Naive thymus-derived CD4-positive, alpha-beta T cell (primary cell): ENCODE results near the gene AK8. TPM values are rescaled to one million over a fixed set of nuclear protein-coding genes. Genes with fewer than 3 reads are reported as not detected.

Experiments
- ATAC-seq: fragments of 150-1000 bp; cut with Tn5 transposase; 2 replicates; pipeline ENCODE4 v1.10.0; 2021; ENCODE audit warnings: mild to moderate bottlenecking, moderate library complexity
- CTCF ChIA-PET: fragments of 350-600 bp; sonication (Branson Sonifier 250); formaldehyde crosslinking; loops from one replicate; lab custom pipeline; 2021; ENCODE audit warnings: antibody characterized with exemption; lab: Charles Lee
- POLR2A ChIA-PET: fragments of 350-600 bp; sonication (Branson Sonifier 250); formaldehyde crosslinking; loops from one replicate; lab custom pipeline; 2021; ENCODE audit warnings: antibody characterized with exemption, inconsistent platforms; lab: Charles Lee
- DNase-seq, 9 donors: peaks; one replicate each; pipeline versions ENCODE4 v3.0.0 to v3.0.0-alpha.2; 2020 to 2022; ENCODE audit warnings: mixed read lengths in 1 of 9
- H3K27ac ChIP-seq: one replicate; pipeline ENCODE4 v1.7.0; 2013; ENCODE audit warnings: mild to moderate bottlenecking, low read depth, low read length, moderate library complexity
- H3K27me3 ChIP-seq, 2 donors: one replicate each; pipeline ENCODE4 v1.7.0; 2013; ENCODE audit warnings: low read length in 2 of 2, mild to moderate bottlenecking in 2 of 2, moderate library complexity in 2 of 2; ENCODE audit not compliant: control insufficient read depth in 2 of 2, insufficient read depth in 2 of 2
- H3K36me3 ChIP-seq, 3 experiments: 1 replicate in 2 of 3; 2 replicates in 1 of 3; pipeline ENCODE4 v1.7.0; 2013; ENCODE audit warnings: low read length in 3 of 3, mild to moderate bottlenecking in 3 of 3, moderate library complexity in 1 of 3; ENCODE audit not compliant: insufficient read depth in 3 of 3, control insufficient read depth in 2 of 3
- H3K4me1 ChIP-seq, 2 donors: one replicate each; pipeline ENCODE4 v1.7.0; 2013; ENCODE audit warnings: low read length in 2 of 2, mild to moderate bottlenecking in 2 of 2, moderate library complexity in 1 of 2; ENCODE audit not compliant: control insufficient read depth in 2 of 2, insufficient read depth in 2 of 2
- H3K4me3 ChIP-seq: 2 replicates; pipeline ENCODE4 v1.7.0; 2013; ENCODE audit warnings: mild to moderate bottlenecking, low read length
- H3K9me3 ChIP-seq, 3 experiments: 1 replicate in 2 of 3; 2 replicates in 1 of 3; pipeline ENCODE4 v1.7.0; 2013; ENCODE audit warnings: low read length in 3 of 3; ENCODE audit not compliant: control insufficient read depth in 2 of 3
- H3K27ac Mint-ChIP-seq, 9 donors: one replicate each; pipeline ENCODE4 v1.8.0; 2020 to 2022; ENCODE audit warnings: mixed read lengths in 9 of 9, mild to moderate bottlenecking in 8 of 9, moderate library complexity in 5 of 9, inconsistent platforms in 2 of 9
- H3K27me3 Mint-ChIP-seq, 5 donors: one replicate each; pipeline ENCODE4 v1.8.0; 2021 to 2022; ENCODE audit warnings: mixed read lengths in 5 of 5, mild to moderate bottlenecking in 1 of 5
- H3K36me3 Mint-ChIP-seq, 5 donors: one replicate each; pipeline ENCODE4 v1.8.0; 2020 to 2022; ENCODE audit warnings: mixed read lengths in 5 of 5, mild to moderate bottlenecking in 3 of 5, inconsistent platforms in 1 of 5
- H3K4me1 Mint-ChIP-seq, 7 donors: one replicate each; pipeline ENCODE4 v1.8.0; 2020 to 2022; ENCODE audit warnings: mixed read lengths in 7 of 7, mild to moderate bottlenecking in 3 of 7, inconsistent platforms in 1 of 7
- H3K4me3 Mint-ChIP-seq, 10 donors: one replicate each; pipeline ENCODE4 v1.8.0; 2020 to 2022; ENCODE audit warnings: mild to moderate bottlenecking in 10 of 10, mixed read lengths in 10 of 10, moderate library complexity in 6 of 10, inconsistent platforms in 2 of 10
- H3K9me3 Mint-ChIP-seq, 11 donors: one replicate each; pipeline ENCODE4 v1.8.0; 2020 to 2022; ENCODE audit warnings: mixed read lengths in 11 of 11, mild to moderate bottlenecking in 4 of 11, inconsistent platforms in 1 of 11, moderate library complexity in 1 of 11
- intact Hi-C, 2 donors: fragments of 100-400 bp; cut with micrococcal nuclease; formaldehyde crosslinking; loops; one replicate each; pipeline ENCODE4 v1.15.1; 2023
- polyA plus RNA-seq, 2 donors: library from polyadenylated mRNA; unstranded; fragments of 300-500 nt; fragmentation: Illumina TruSeq; gene quantifications; one replicate each; pipeline ENCODE4 v1.2.3, GENCODE V29; 2021
- total RNA-seq, 6 experiments: library from RNA in 5 of 6; stranded (reverse) in 5 of 6; gene quantifications; 1 replicate in 5 of 6; 2 replicates in 1 of 6; pipeline ENCODE4 v1.2.3 and lab custom pipeline; 2021 to 2026

The AK8 gene
- total RNA-seq = under 1 TPM in 2 of 5 experiments, not detected in 3; 0.10 to 0.20 TPM
- under 1 TPM in 1 of 2 donors, not detected in 1; 0.12 TPM for polyA plus RNA-seq
- total RNA-seq (lab: John Stamatoyannopoulos, UW) = not detected

- ATAC-seq (peak; percentile 91), DNase-seq (peak; percentile 69 to 88 (median 80))
- intact Hi-C loops = loop anchor here (1.0 to 2.0 kb wide), 5 partner anchors 24 to 472 kb away; partner anchors contain the start of genes TSC1 (in 2 of the 2), GTF3C4 (in 1 of the 2) and TTF1 (in 1 of the 2)
- Mint-ChIP-seq H3K9me3 (no peaks in the 10 kb centered on the region), H3K27ac (peak within 1 kb of the TSS; percentile 71 to 89 (median 85)), H3K4me1 (peaks cover 5 to 30% (median 7%) of the 10 kb centered on the region in 7 donors), H3K27me3 (peaks cover 0 to 12% (median 0%) of the 10 kb centered on the region in 5 donors), H3K4me3 (peak within 1 kb of the TSS; percentile 73 to 93 (median 81)), H3K36me3 (no peaks in the 10 kb centered on the region)
- CTCF ChIA-PET = interaction anchor here (1.1 kb wide), 1 partner anchor 144 kb away, joined by 3 read pairs; no protein-coding TSS in a partner anchor
- Histone ChIP-seq H3K9me3 (no peaks in the 10 kb centered on the region), H3K27ac (peak within 1 kb of the TSS; percentile 74), H3K4me3 (peak within 1 kb of the TSS; percentile 98), H3K4me1 (peaks cover 0 to 6% of the 10 kb centered on the region in 2 donors), H3K27me3 (no peaks in the 10 kb centered on the region), H3K36me3 (no peaks in the 10 kb centered on the region)
- POLR2A ChIA-PET = interaction anchor here (0.9 to 2.5 kb wide), 3 partner anchors 29 to 224 kb away, joined by 3 to 9 read pairs (median 3); partner anchors contain the start of genes DDX31 and GTF3C4
Observed at GRCh38 chr9:132877824-132878694, at the start of gene AK8. TSS of gene AK8 (minus strand) at chr9:132878284. CDS start at chr9:132878255, 29 bp downstream.

- Mint-ChIP-seq H3K27ac (no peak overlapping the region), H3K9me3 (no peaks in the 10 kb centered on the region), H3K4me1 (peaks cover 0 to 9% (median 2%) of the 10 kb centered on the region in 7 donors), H3K36me3 (peaks cover 13 to 60% (median 30%) of the 10 kb centered on the region in 5 donors), H3K27me3 (no peaks in the 10 kb centered on the region), H3K4me3 (no peak overlapping the region)
- intact Hi-C loops = no loop called here
- Histone ChIP-seq H3K4me3 (no peak overlapping the region), H3K4me1 (no peaks in the 10 kb centered on the region), H3K27ac (no peak overlapping the region), H3K9me3 (no peaks in the 10 kb centered on the region), H3K36me3 (peaks cover 17 to 74% (median 25%) of the 10 kb centered on the region in 3 experiments), H3K27me3 (no peaks in the 10 kb centered on the region)
- DNase-seq = no peak
- POLR2A ChIA-PET = interaction anchor here (0.6 kb wide), 1 partner anchor 258 kb away, joined by 3 read pairs; the partner anchor contains the start of gene DDX31
- ATAC-seq = no peak
- CTCF ChIA-PET = interaction anchor here (0.8 kb wide), 1 partner anchor 27 kb away, joined by 4 read pairs; no protein-coding TSS in a partner anchor
Observed at GRCh38 chr9:132927704-132928103, 49.6 kb upstream of the AK8 start.

GRCh38 chr9:132923346-132923902, 45.3 kb upstream of the AK8 start:
- DNase-seq (no peak), ATAC-seq (no peak)
- Mint-ChIP-seq H3K27me3 (no peaks in the 10 kb centered on the region), H3K4me3 (no peak overlapping the region), H3K9me3 (no peaks in the 10 kb centered on the region), H3K27ac (no peak overlapping the region), H3K36me3 (peaks cover 32 to 71% (median 55%) of the 10 kb centered on the region in 5 donors), H3K4me1 (no peaks in the 10 kb centered on the region)
- H3K36me3 ChIP-seq = peaks cover 37 to 93% (median 42%) of the 10 kb centered on the region in 3 experiments
- no peak overlapping the region for H3K27ac ChIP-seq
- intact Hi-C loops = no loop called here
- H3K27me3 ChIP-seq = no peaks in the 10 kb centered on the region
- POLR2A ChIA-PET = no interaction called here
- no peaks in the 10 kb centered on the region for H3K9me3 ChIP-seq
- no peaks in the 10 kb centered on the region for H3K4me1 ChIP-seq
- CTCF ChIA-PET = no interaction called here
- no peak overlapping the region for H3K4me3 ChIP-seq

- ATAC-seq (no peak), DNase-seq (no peak)
- ChIA-PET CTCF (interaction anchor here (0.8 kb wide), 1 partner anchor 116 kb away, joined by 3 read pairs; no protein-coding TSS in a partner anchor), POLR2A (no interaction called here)
- Mint-ChIP-seq H3K27ac (no peak overlapping the region), H3K27me3 (no peaks in the 10 kb centered on the region), H3K4me3 (no peak overlapping the region), H3K36me3 (peaks cover 35 to 76% (median 66%) of the 10 kb centered on the region in 5 donors), H3K4me1 (no peaks in the 10 kb centered on the region), H3K9me3 (no peaks in the 10 kb centered on the region)
- Histone ChIP-seq H3K36me3 (peaks cover 33 to 83% (median 34%) of the 10 kb centered on the region in 3 experiments), H3K9me3 (no peaks in the 10 kb centered on the region), H3K27ac (no peak overlapping the region), H3K4me1 (no peaks in the 10 kb centered on the region), H3K4me3 (no peak overlapping the region), H3K27me3 (no peaks in the 10 kb centered on the region)
- intact Hi-C loops = no loop called here
Observed at GRCh38 chr9:132919614-132920268, 41.7 kb upstream of the AK8 start.

- ChIA-PET CTCF (interaction anchor here (0.7 kb wide), 1 partner anchor 653 kb away, joined by 4 read pairs; no protein-coding TSS in a partner anchor), POLR2A (interaction anchor here (0.6 kb wide), 1 partner anchor 28 kb away, joined by 5 read pairs; no protein-coding TSS in a partner anchor)
- H3K27me3 ChIP-seq = no peaks in the 10 kb centered on the region
- Mint-ChIP-seq H3K27me3 (no peaks in the 10 kb centered on the region), H3K4me3 (no peak overlapping the region), H3K27ac (no peak overlapping the region), H3K9me3 (no peaks in the 10 kb centered on the region), H3K36me3 (peaks cover 33 to 69% (median 54%) of the 10 kb centered on the region in 5 donors), H3K4me1 (peaks cover 0 to 2% (median 0%) of the 10 kb centered on the region in 7 donors)
- no peaks in the 10 kb centered on the region for H3K9me3 ChIP-seq
- no peak for ATAC-seq
- no peak overlapping the region for H3K27ac ChIP-seq
- DNase-seq = no peak
- intact Hi-C loops = no loop called here
- no peak overlapping the region for H3K4me3 ChIP-seq
- H3K4me1 ChIP-seq = no peaks in the 10 kb centered on the region
- H3K36me3 ChIP-seq = peaks cover 1 to 60% (median 16%) of the 10 kb centered on the region in 3 experiments
Observed at GRCh38 chr9:132914924-132915323, 36.8 kb upstream of the AK8 start.

- no peaks in the 10 kb centered on the region for H3K27me3 ChIP-seq
- H3K4me3 ChIP-seq = no peak overlapping the region
- intact Hi-C loops = no loop called here
- H3K4me1 Mint-ChIP-seq = peaks cover 0 to 15% (median 14%) of the 10 kb centered on the region in 7 donors
- no peaks in the 10 kb centered on the region for H3K9me3 ChIP-seq
- POLR2A ChIA-PET = no interaction called here
- no peak for DNase-seq
- CTCF ChIA-PET = no interaction called here
- H3K4me1 ChIP-seq = peaks cover 9 to 13% of the 10 kb centered on the region in 2 donors
- H3K36me3 ChIP-seq = peaks cover 0 to 41% (median 12%) of the 10 kb centered on the region in 3 experiments
- H3K27me3 Mint-ChIP-seq = no peaks in the 10 kb centered on the region
- no peak overlapping the region for H3K4me3 Mint-ChIP-seq
- H3K27ac ChIP-seq = no peak overlapping the region
- ATAC-seq = no peak
- H3K36me3 Mint-ChIP-seq = peaks cover 20 to 41% (median 30%) of the 10 kb centered on the region in 5 donors
- H3K9me3 Mint-ChIP-seq = no peaks in the 10 kb centered on the region
- H3K27ac Mint-ChIP-seq = peak overlapping the region in 1 of 9 donors; percentile 22
Observed at GRCh38 chr9:132912131-132912530, 34.0 kb upstream of the AK8 start.
